WTC11 (cell line): ENCODE measurements around the gene CARM1. TPM values are rescaled to one million over a fixed set of nuclear protein-coding genes. Genes with fewer than 3 reads are reported as not detected.

ENCODE experiments used
- ATAC-seq: fragments of 200-7000 bp; cut with Tn5 transposase; 2 replicates; pipeline ENCODE4 v1.10.0; 2021; ENCODE audit warnings: mild to moderate bottlenecking, moderate library complexity
- CTCF ChIA-PET: fragments of 300-600 bp; sonication (Branson Sonifier 250); formaldehyde crosslinking; loops from one replicate; lab custom pipeline; 2021; ENCODE audit warnings: antibody characterized with exemption; lab: Charles Lee
- POLR2A ChIA-PET: fragments of 350-600 bp; sonication (Branson Sonifier 250); formaldehyde crosslinking; loops from one replicate; lab custom pipeline; 2021; ENCODE audit warnings: antibody characterized with exemption; lab: Charles Lee
- DNase-seq: peaks from one replicate; pipeline ENCODE4 v3.0.0; 2021; ENCODE audit warnings: low spot score
- H3K27ac Mint-ChIP-seq: 2 replicates; pipeline ENCODE4 v1.8.0; 2021; ENCODE audit warnings: mixed read lengths
- H3K27me3 Mint-ChIP-seq: 2 replicates; pipeline ENCODE4 v1.8.0; 2021; ENCODE audit warnings: low read depth, mild to moderate bottlenecking, moderate library complexity, mixed read lengths
- H3K36me3 Mint-ChIP-seq: 2 replicates; pipeline ENCODE4 v1.8.0; 2021; ENCODE audit warnings: mixed read lengths
- H3K4me1 Mint-ChIP-seq: 2 replicates; pipeline ENCODE4 v1.8.0; 2022; ENCODE audit warnings: mixed read lengths
- H3K4me3 Mint-ChIP-seq: 2 replicates; pipeline ENCODE4 v1.8.0; 2021; ENCODE audit warnings: mild to moderate bottlenecking, moderate library complexity, mixed read lengths
- H3K9me3 Mint-ChIP-seq: 2 replicates; pipeline ENCODE4 v1.8.0; 2021; ENCODE audit warnings: mixed read lengths
- AFF4 ChIP-seq: sonication (generic); formaldehyde crosslinking; IDR thresholded peaks from 2 replicates; pipeline ENCODE4 v1.8.1; 2023; ENCODE audit warnings: mild to moderate bottlenecking, missing genetic modification reagents, borderline replicate concordance
- ESRRA ChIP-seq: sonication (generic); formaldehyde crosslinking; IDR thresholded peaks from 2 replicates; pipeline ENCODE4 v1.8.1; 2022; ENCODE audit warnings: mild to moderate bottlenecking, missing genetic modification reagents, borderline replicate concordance
- ETV6 ChIP-seq: sonication (generic); formaldehyde crosslinking; IDR thresholded peaks from 2 replicates; pipeline ENCODE4 v1.8.1; 2022; ENCODE audit warnings: mild to moderate bottlenecking, missing genetic modification reagents
- FOXJ3 ChIP-seq: sonication (generic); formaldehyde crosslinking; IDR thresholded peaks from 2 replicates; pipeline ENCODE4 v1.9.0; 2021; ENCODE audit warnings: missing genetic modification reagents, mild to moderate bottlenecking, borderline replicate concordance
- GRHL2 ChIP-seq: fragments of 250-450 bp; sonication (Bioruptor Pico); IDR thresholded peaks from 2 replicates; pipeline ENCODE4 v1.8.0; 2022; ENCODE audit warnings: mild to moderate bottlenecking, moderate library complexity; ENCODE audit not compliant: insufficient replicate concordance, severe bottlenecking
- GTF2I ChIP-seq: fragments of 250-450 bp; sonication (Bioruptor Pico); conservative IDR thresholded peaks from 2 replicates; pipeline ENCODE4 v1.4.0; 2021; ENCODE audit warnings: mild to moderate bottlenecking
- JAZF1 ChIP-seq: fragments of 250-450 bp; sonication (Bioruptor Pico); IDR thresholded peaks from 2 replicates; pipeline ENCODE4 v1.9.0; 2021; ENCODE audit warnings: moderate library complexity, mild to moderate bottlenecking, inconsistent platforms
- MXD4 ChIP-seq: fragments of 250-450 bp; sonication (Bioruptor Pico); IDR thresholded peaks from 2 replicates; pipeline ENCODE4 v1.8.0; 2021; ENCODE audit warnings: mild to moderate bottlenecking, moderate library complexity, borderline replicate concordance
- NFATC4 ChIP-seq: fragments of 250-450 bp; sonication (Bioruptor Pico); IDR thresholded peaks from 2 replicates; pipeline ENCODE4 v1.9.0; 2021; ENCODE audit warnings: mild to moderate bottlenecking
- NR1H2 ChIP-seq: sonication (generic); formaldehyde crosslinking; IDR thresholded peaks from 2 replicates; pipeline ENCODE4 v1.9.0; 2021; ENCODE audit warnings: mild to moderate bottlenecking, moderate library complexity, missing genetic modification reagents
- NR2C2 ChIP-seq: sonication (generic); formaldehyde crosslinking; IDR thresholded peaks from 2 replicates; pipeline ENCODE4 v1.8.0; 2022; ENCODE audit warnings: mild to moderate bottlenecking, missing genetic modification reagents
- TEAD1 ChIP-seq: sonication (generic); formaldehyde crosslinking; IDR thresholded peaks from 2 replicates; pipeline ENCODE4 v1.8.0; 2022; ENCODE audit warnings: mild to moderate bottlenecking, missing genetic modification reagents
- ZNF138 ChIP-seq: sonication (generic); formaldehyde crosslinking; conservative IDR thresholded peaks from 2 replicates; pipeline ENCODE4 v1.8.1; 2022; ENCODE audit warnings: mild to moderate bottlenecking, moderate library complexity, missing genetic modification reagents
- ZNF263 ChIP-seq: sonication (generic); formaldehyde crosslinking; IDR thresholded peaks from 2 replicates; pipeline ENCODE4 v1.8.1; 2022; ENCODE audit warnings: low read depth, mild to moderate bottlenecking, moderate library complexity, missing genetic modification reagents
- ZNF281 ChIP-seq: sonication (generic); formaldehyde crosslinking; IDR thresholded peaks from 2 replicates; pipeline ENCODE4 v1.8.0; 2023; ENCODE audit warnings: mild to moderate bottlenecking, missing genetic modification reagents
- ZNF317 ChIP-seq: sonication (generic); formaldehyde crosslinking; IDR thresholded peaks from 2 replicates; pipeline ENCODE4 v1.8.1; 2023; ENCODE audit warnings: low read depth, mild to moderate bottlenecking, moderate library complexity, missing genetic modification reagents, borderline replicate concordance
- total RNA-seq: library from RNA; stranded (reverse); gene quantifications from 3 replicates; pipeline ENCODE4 v1.2.3, GENCODE V29; 2021
- TF ChIP-seq, protein P1 (sequence below): sonication (generic); formaldehyde crosslinking; conservative IDR thresholded peaks from 2 replicates; pipeline ENCODE4 v1.8.1; 2022; ENCODE audit warnings: mild to moderate bottlenecking, missing genetic modification reagents
- TF ChIP-seq, protein P2 (sequence below): sonication (generic); formaldehyde crosslinking; IDR thresholded peaks from 2 replicates; pipeline ENCODE4 v1.8.1; 2023; ENCODE audit warnings: mild to moderate bottlenecking, missing genetic modification reagents
- TF ChIP-seq, protein P3 (sequence below): sonication (generic); formaldehyde crosslinking; IDR thresholded peaks from 2 replicates; pipeline ENCODE4 v1.8.0; 2022; ENCODE audit warnings: mild to moderate bottlenecking, missing genetic modification reagents
- TF ChIP-seq, protein P4 (sequence below): fragments of 200-600 bp; IDR thresholded peaks from 2 replicates; pipeline ENCODE4 v1.8.0; 2022; ENCODE audit warnings: antibody characterized with exemption

Gene CARM1
- total RNA-seq, 1 experiment from 2014 or later = 125 TPM

GRCh38 chr19:10921910-10922637 lies 50.7 kb downstream of the CARM1 start:
- POLR2A ChIA-PET = no interaction called here

GRCh38 chr19:10922638-10923014 lies 51.3 kb downstream of the CARM1 start:
- peaks cover 14% of the 10 kb centered on the region for H3K36me3 Mint-ChIP-seq
- H3K27ac Mint-ChIP-seq = peak overlapping the region; percentile 55
- ChIA-PET CTCF (interaction anchor here (0.6 to 1.8 kb wide), 4 partner anchors 19 to 52 kb away, joined by 3 to 9 read pairs (median 4); no protein-coding TSS in a partner anchor), POLR2A (no interaction called here)
- DNase-seq (no peak), ATAC-seq (no peak)
- H3K9me3 Mint-ChIP-seq = no peaks in the 10 kb centered on the region
- no peaks in the 10 kb centered on the region for H3K27me3 Mint-ChIP-seq
- no peak overlapping the region for H3K4me3 Mint-ChIP-seq
- 0 out of 2 replicates have a peak, but pooled peaks cover 3% of the 10 kb centered on the region for H3K4me1 Mint-ChIP-seq
- no peak for TF ChIP-seq GTF2I
- TF ChIP-seq FOXJ3 (CRISPR knock-in tag) = no peak
- TF ChIP-seq, protein P1, sequence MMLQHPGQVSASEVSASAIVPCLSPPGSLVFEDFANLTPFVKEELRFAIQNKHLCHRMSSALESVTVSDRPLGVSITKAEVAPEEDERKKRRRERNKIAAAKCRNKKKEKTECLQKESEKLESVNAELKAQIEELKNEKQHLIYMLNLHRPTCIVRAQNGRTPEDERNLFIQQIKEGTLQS (CRISPR knock-in tag) = no peak
- TF ChIP-seq ETV6 (CRISPR knock-in tag) = no peak
- TF ChIP-seq AFF4 (CRISPR knock-in tag) = no peak
- TF ChIP-seq ZNF317 (CRISPR knock-in tag) = no peak
- TF ChIP-seq GRHL2 (CRISPR knock-in tag) = no peak
- TF ChIP-seq JAZF1 = no peak
- TF ChIP-seq, protein P2, sequence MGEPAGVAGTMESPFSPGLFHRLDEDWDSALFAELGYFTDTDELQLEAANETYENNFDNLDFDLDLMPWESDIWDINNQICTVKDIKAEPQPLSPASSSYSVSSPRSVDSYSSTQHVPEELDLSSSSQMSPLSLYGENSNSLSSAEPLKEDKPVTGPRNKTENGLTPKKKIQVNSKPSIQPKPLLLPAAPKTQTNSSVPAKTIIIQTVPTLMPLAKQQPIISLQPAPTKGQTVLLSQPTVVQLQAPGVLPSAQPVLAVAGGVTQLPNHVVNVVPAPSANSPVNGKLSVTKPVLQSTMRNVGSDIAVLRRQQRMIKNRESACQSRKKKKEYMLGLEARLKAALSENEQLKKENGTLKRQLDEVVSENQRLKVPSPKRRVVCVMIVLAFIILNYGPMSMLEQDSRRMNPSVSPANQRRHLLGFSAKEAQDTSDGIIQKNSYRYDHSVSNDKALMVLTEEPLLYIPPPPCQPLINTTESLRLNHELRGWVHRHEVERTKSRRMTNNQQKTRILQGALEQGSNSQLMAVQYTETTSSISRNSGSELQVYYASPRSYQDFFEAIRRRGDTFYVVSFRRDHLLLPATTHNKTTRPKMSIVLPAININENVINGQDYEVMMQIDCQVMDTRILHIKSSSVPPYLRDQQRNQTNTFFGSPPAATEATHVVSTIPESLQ (CRISPR knock-in tag) = no peak

More at GRCh38 chr19:10921910-10922637, 50.7 kb downstream of the CARM1 start:
- ATAC-seq (peak; percentile 15; the same call in 1 of the 2 replicates), DNase-seq (no peak)
- Mint-ChIP-seq H3K9me3 (no peaks in the 10 kb centered on the region), H3K36me3 (peaks cover 14% of the 10 kb centered on the region), H3K27me3 (no peaks in the 10 kb centered on the region), H3K4me3 (no peak overlapping the region), H3K4me1 (no peaks in the 10 kb centered on the region), H3K27ac (peak overlapping the region; percentile 55)
- TF ChIP-seq NFATC4 (CRISPR knock-in tag) (no peak), ZNF138 (CRISPR knock-in tag) (no peak), NR1H2 (no peak), ZNF263 (CRISPR knock-in tag) (no peak), ZNF281 (no peak), NR2C2 (CRISPR knock-in tag) (no peak), TEAD1 (CRISPR knock-in tag) (no peak), ESRRA (CRISPR knock-in tag) (no peak), GTF2I (no peak), MXD4 (no peak)
- TF ChIP-seq, protein P3, sequence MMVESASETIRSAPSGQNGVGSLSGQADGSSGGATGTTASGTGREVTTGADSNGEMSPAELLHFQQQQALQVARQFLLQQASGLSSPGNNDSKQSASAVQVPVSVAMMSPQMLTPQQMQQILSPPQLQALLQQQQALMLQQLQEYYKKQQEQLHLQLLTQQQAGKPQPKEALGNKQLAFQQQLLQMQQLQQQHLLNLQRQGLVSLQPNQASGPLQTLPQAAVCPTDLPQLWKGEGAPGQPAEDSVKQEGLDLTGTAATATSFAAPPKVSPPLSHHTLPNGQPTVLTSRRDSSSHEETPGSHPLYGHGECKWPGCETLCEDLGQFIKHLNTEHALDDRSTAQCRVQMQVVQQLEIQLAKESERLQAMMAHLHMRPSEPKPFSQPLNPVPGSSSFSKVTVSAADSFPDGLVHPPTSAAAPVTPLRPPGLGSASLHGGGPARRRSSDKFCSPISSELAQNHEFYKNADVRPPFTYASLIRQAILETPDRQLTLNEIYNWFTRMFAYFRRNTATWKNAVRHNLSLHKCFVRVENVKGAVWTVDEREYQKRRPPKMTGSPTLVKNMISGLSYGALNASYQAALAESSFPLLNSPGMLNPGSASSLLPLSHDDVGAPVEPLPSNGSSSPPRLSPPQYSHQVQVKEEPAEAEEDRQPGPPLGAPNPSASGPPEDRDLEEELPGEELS (CRISPR knock-in tag) = no peak
- TF ChIP-seq, protein P4, sequence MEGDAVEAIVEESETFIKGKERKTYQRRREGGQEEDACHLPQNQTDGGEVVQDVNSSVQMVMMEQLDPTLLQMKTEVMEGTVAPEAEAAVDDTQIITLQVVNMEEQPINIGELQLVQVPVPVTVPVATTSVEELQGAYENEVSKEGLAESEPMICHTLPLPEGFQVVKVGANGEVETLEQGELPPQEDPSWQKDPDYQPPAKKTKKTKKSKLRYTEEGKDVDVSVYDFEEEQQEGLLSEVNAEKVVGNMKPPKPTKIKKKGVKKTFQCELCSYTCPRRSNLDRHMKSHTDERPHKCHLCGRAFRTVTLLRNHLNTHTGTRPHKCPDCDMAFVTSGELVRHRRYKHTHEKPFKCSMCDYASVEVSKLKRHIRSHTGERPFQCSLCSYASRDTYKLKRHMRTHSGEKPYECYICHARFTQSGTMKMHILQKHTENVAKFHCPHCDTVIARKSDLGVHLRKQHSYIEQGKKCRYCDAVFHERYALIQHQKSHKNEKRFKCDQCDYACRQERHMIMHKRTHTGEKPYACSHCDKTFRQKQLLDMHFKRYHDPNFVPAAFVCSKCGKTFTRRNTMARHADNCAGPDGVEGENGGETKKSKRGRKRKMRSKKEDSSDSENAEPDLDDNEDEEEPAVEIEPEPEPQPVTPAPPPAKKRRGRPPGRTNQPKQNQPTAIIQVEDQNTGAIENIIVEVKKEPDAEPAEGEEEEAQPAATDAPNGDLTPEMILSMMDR = no peak
- CTCF ChIA-PET = interaction anchor here (0.6 to 1.8 kb wide), 4 partner anchors 20 to 51 kb away, joined by 3 to 9 read pairs (median 4); no protein-coding TSS in a partner anchor
